Lower leg skin (tissue), 3 donors: ENCODE measurements around the gene GPR63.

Experiments used
- CTCF ChIP-seq, 3 donors: fragments of 450-650 bp; IDR thresholded peaks; one replicate each; pipeline ENCODE4 v1.5.1; 2016; ENCODE audit warnings: antibody characterized with exemption in 3 of 3, mild to moderate bottlenecking in 3 of 3, moderate library complexity in 2 of 3
- POLR2A ChIP-seq, 2 donors: fragments of 450-650 bp; IDR thresholded peaks; one replicate each; pipeline ENCODE4 v1.6.1; 2016 to 2017; ENCODE audit warnings: antibody characterized with exemption in 2 of 2, mild to moderate bottlenecking in 1 of 2, moderate library complexity in 1 of 2

GRCh38 chr6:96795481-96795880, 41.8 kb downstream of the GPR63 start:
- TF ChIP-seq CTCF (IDR thresholded peaks at IDR 0.05): no peak
- no peak for TF ChIP-seq POLR2A (IDR thresholded peaks at IDR 0.05)
